GM19455 (cell line): ENCODE data around the gene KIF26B.

Experiments
- ATAC-seq: cut with Tn5 transposase; IDR thresholded peaks from one replicate; pipeline ENCODE4 v1.9.1; 2021; ENCODE audit not compliant: unreplicated experiment

The KIF26B gene

GRCh38 chr1:245542365-245542764, 387.6 kb downstream of the KIF26B start:
- ATAC-seq: no peak

DNA sequence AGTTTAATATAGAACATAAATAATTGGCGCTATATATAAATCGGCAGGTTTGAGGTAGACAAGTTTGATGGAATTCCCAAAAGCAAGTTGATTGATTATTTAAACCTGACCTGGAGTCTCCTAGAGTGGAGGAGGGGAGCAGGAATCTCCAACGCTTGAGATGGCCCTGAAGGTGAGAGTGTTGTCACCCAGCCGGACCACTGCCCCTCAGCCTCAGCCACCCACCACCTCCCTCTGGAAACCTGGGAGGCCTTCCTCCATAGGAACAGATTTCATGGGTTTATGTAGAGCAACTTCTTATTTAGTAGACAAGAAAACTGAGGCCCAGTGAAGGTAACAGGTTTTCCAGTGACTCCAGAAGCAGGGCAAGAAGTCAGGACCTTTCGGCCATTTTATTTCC, 389.5 kb downstream of the KIF26B start:
- no peak for ATAC-seq

DNA sequence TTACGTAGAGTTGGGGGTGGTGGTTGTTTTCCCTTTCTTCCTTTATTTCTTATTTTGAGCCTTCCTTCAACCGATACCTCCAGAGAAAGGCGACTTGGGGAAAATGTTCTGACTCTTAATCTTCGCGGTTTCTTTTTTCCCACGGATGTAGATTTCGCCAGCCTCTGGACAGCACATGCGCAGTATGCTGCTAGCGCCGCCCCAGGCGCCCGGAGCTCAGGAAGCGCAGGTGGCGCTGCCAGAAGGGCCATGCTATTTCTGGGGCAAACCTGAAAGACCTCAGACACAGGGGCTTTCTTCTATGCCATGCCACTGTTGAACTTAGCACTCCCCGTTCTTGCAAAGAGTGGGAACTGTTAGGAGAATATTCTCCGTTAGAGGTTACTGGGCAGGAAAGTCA, 392.1 kb downstream of the KIF26B start:
- ATAC-seq: no peak

- no peak for ATAC-seq
These were observed 395.4 kb downstream of the KIF26B start for GRCh38 chr1:245549996-245550719.

DNA sequence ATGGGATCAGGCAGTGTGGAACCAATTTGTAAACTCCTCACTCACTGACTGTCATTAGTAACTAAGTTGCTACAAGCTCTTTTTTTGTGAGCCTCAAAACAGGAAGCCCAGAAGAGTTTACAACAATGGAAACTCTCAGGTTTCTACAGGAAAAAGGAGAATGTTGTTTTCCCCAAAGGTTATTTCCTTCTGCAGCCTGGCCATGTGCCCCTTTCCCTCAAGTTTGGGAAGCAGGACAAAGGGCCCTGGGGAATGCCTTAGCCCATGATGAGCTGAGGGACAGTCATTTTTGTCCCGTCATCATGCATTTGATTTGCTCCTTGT, 395.9 kb downstream of the KIF26B start:
- no peak for ATAC-seq

- ATAC-seq: no peak
These were observed 396.8 kb downstream of the KIF26B start for GRCh38 chr1:245551536-245551935.

DNA sequence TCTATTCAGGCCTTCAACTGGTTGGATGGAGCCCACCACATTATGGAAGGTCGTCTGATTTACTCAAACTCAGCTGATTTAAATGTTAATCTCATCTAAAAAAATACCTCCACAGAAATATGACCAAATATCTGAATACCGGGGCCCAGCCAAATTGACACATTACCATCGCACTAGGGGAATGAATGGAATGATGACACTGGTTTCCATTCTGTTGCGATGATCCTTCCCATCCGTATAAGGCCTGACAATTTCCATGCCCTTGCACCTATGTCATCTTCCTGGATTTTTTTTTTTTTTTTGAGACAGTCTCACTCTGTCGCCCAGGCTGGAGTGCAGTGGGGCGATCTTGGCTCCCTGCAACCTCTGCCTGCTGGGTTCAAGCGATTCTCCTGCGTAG, 397.5 kb downstream of the KIF26B start:
- no peak for ATAC-seq

GRCh38 chr1:245556057-245556456, 401.3 kb downstream of the KIF26B start:
- no peak for ATAC-seq

DNA sequence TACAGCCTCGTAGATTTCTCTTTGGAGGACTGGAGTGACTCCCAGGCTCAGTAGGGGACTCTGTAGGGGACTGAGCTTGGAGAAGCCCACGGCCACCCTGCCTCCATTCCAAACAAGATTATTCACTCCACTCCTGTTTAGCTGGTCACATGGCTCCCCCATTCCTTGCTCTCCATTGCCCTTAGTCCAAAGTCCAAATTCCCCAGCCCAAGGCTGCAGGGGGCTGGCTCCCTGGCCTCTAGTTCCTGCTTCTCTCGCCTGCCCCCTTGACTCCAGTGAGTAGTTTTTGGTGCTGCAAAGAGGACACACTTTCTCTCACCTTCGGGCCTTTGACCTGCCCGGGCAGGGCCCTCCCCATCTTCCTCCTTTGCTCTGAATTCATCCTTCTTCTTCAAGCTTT, 403.3 kb downstream of the KIF26B start:
- no peak for ATAC-seq

DNA sequence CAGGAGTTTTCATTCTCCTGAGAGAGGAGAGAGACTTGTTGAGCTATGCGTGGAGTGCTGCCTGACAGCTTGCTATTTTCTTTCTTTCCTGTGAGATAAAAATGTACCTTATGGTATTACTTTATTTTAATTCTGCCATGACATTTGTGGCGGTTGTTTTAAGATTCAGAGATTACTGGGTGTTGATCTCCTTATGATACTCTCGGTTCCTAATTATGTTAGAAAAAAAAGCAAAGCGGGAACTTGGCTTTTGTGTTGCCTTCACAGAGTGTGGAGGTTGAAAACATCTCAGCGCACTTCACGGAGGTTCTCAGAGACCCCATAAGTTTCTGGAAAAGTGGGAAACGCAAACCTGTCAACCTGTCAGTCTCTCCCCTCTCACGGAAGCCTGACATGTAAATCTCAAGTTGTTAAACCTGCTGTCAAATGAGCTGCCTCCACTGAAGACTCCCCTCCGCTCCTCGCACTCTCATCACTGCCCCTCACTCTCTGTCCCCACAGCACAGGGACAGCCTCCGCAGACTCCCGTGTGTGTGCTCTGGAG, 405.6 kb downstream of the KIF26B start:
- ATAC-seq: no peak

GRCh38 chr1:245561665-245562234, 407.0 kb downstream of the KIF26B start:
- no peak for ATAC-seq

GRCh38 chr1:245566134-245566533, 411.3 kb downstream of the KIF26B start:
- ATAC-seq: no peak

DNA sequence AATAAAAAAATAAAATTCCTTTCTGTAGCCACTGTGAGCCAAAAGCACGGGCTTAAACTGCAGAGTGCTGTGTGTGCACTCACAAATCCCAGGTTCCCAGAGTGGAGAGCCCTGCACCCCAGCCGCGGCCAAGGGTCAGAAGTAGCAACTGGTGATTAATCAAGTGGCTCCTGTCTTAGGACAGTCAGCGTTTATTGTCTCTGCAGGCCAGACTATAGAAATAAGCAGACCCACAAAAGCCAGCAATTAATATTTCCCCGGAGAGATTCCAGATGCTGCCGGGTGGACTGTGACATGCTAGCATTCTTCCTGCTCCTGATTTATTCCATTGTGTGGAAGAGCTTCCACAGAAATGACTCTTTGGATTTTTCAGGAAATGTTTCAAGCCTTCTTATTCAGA, 412.2 kb downstream of the KIF26B start:
- no peak for ATAC-seq

DNA sequence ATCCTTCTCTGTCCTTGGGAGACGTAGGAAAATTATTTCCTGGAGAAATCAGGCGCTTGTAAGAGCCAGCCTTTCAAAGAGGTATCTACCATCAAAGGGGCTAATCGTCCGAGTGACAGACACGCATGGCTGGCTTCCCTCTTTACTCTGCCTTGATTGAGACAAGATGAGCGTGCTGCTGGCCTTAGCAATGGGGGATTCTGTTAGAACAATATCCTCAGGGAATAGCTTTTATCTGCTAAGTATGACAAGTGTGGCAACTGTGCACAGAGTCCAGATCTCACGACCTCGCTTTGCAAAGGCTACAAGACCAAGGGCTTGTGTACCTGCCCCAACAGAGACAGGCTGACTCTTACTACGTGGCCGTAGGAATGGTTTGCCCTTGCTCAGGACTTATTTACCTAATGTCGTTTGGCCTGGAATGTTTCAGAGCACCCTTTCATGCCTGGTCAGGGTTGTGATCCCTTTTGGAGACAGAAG, 417.1 kb downstream of the KIF26B start:
- no peak for ATAC-seq

DNA sequence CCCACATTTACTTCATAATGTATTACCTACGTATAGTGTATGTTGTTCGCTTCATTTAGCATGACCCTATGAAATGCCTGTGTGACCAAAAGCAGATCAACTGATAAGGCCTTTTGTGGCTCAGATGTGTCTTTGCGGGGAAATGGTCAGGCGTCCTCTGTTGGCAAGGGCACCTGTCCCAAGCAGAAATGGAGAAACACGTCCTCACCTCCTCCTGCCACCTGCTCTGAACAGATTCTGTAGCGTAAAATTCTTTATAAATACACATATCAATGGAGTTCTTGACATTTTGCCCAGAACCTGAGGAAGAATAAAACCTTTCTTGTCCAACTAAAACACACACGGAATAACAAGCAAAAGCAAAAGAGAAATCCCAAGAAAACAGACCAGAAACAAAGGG, 417.9 kb downstream of the KIF26B start:
- ATAC-seq: no peak

- no peak for ATAC-seq
These were observed 420.9 kb downstream of the KIF26B start for GRCh38 chr1:245575710-245576109.

DNA sequence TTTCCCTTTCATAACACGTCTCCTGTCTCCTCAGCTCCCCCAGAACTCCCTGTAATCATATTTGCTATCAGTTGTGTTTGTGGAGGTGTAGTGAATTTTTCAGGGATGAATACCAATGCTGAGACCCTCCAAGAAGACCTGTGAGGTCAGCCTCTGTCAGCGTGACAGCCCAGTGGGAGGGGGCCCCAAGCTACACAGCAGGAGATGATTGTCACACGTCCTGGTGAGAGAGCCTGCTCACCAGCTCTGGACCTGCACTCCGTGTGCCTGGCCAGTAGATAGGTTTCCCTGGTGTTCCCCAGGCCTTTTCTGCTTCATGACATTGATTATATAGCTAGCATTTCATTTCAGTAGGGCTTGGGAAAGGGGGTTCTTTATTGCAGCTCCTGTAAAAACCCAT, 421.5 kb downstream of the KIF26B start:
- ATAC-seq: no peak

DNA sequence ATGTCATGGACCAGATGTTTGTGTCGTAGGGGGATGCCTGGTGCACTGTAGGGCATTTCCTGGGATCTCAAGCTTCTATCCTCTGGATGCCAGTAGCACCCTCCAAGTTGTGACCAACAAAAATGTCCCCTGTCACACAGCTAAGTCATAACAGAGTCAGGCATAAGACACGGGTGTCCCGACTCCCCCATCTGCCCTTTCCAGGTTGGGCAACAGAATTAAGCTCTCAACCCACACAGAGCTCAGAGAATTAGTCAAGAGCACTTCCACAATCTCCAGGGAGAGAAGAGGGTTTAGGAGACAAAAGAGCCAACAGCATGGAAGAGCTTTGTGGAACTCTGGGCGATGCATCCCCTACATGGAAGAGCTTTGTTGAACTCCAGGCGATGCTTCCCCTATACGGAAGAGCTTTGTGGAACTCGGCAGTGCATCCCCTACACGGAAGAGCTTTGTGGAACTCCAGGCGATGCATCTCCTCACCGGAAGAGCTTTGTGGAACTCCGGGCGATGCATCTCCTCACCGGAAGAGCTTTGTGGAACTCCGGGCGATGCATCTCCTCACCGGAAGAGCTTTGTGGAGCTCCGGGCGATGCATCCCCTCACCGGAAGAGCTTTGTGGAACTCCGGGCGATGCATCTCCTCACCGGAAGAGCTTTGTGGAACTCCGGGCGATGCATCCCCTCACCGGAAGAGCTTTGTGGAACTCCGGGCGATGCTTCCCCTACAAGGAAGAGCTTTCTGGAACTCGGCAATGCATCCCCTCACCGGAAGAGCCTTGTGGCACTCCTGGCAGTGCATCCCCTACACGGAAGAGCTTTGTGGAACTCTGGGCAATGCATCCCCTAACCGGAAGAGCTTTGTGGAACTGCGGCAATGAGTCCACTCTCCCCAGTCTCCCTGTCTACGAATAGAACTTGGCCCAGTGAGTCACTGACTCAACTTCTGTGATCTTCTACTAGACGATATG, 422.7 kb downstream of the KIF26B start:
- ATAC-seq: no peak

DNA sequence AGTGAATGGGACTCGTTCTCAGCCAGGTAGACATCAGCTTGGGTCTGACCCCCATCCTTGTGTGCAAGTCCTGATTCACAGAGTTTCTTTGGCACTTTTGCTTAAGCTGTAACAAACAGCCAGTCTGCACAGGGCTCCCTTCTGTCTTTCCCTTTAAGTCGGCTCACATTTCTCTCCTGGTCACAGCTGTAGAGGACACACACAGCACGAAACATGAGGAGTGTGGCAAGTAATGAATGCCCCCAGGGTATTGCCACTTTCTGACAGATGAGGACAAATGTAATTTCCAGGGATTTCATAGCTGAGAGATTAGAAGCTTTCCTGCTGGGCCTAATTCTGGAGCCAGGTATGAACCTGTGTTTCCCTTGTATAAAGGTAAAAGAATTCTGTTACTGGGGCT, 423.5 kb downstream of the KIF26B start:
- ATAC-seq: no peak

- ATAC-seq: no peak
These were observed 424.0 kb downstream of the KIF26B start for GRCh38 chr1:245578771-245579170.

- no peak for ATAC-seq
These were observed 425.1 kb downstream of the KIF26B start for GRCh38 chr1:245579881-245580280.

DNA sequence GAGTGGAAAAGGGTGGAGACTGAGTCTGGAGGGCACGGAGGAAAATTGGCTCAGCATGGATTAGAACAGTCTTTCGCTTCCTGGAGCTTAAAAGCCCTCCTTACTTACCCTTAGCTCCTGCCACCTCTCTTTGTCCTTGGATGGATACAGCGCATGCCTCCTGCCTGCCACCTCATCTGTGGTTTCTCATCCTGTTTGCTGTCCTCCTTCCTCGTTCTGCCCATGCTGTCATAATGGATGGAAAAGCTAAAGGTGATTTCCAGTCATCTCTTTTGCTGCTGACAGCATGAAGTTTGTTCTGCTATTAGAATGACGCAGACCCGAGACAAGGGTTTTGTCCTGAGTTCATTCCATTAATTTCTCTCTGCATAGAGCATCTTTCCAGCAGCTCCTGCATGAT, 425.9 kb downstream of the KIF26B start:
- ATAC-seq: no peak
